Activated CD4-positive, CD25-positive, alpha-beta regulatory T cell treated with anti-CD3 and anti-CD28 coated beads, Interleukin-2, amount 50 U/mL, for 24 hours (primary cell): ENCODE measurements around the gene NETO1.

ENCODE experiments used
- ATAC-seq, 2 donors: fragments of 150-1000 bp; cut with Tn5 transposase; one replicate each; pipeline ENCODE4 v1.10.0; 2021; ENCODE audit warnings: mild to moderate bottlenecking in 1 of 2, moderate library complexity in 1 of 2

NETO1 gene

DNA sequence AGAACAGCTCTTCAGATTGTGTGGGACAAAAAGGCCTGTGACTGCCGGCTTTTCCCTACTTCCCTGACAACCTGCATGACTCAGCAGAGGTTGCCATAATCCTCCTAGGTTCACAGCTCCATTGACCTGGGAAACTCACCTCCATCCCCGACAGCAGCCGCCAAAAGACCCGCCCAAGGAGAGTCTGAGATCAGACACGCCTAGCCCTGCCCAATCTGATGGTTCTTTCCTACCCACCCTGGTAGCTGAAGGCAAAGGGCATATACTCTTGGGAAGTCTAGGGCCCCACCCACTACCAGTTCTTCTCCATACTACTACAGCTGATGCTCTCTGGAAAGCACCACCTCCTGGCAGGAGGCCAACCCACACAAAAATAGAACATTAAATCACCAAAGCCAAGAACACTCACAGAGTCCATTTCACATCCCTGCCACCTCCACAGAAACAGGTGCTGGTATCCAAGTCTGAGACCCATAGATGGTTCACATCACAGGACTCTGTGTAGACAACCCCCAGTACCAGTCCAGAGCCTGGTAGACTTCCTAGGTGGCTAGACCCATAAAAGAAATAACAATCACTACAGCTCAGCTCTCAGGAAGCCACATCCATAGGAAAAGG, 140.6 kb downstream of the NETO1 start:
- ATAC-seq, result no peak

DNA sequence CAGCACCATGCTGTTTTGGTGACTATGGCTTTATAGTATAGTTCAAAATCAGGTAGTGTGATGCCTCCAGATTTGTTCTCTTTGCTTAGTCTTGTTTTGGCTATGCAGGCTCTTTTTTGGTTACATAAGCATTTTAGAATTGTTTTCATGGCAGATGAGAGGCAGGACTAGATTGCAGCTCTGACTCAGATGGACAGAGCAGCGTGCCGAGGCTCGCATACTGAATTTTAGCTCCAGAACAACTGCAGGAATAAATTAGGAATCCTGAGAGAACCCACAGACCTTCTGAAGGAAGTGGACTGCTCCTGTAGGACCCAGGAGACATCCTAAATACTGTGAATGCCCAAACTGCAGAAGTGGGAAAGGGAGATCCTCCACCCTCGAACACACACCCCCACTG, 141.6 kb downstream of the NETO1 start:
- ATAC-seq, result no peak

DNA sequence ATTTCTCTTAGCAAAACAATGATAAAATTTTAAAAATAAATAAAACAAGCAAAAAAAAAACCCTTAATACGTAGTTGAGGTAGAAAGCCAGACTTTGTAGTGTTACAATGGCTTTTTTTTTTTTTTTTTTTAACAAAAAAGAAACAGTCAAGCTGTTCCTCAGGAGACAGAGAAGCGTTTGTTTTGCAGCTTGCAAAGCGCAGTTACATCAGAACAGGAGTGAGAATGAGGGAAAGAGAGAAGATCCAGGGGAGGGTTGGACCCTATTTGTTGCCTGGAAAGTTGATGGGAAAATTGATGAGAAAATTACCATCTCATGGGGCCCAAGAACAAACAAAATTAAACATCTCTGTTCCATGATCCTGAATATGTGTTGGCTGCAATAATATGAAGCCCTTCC, 146.5 kb downstream of the NETO1 start:
- no peak for ATAC-seq

DNA sequence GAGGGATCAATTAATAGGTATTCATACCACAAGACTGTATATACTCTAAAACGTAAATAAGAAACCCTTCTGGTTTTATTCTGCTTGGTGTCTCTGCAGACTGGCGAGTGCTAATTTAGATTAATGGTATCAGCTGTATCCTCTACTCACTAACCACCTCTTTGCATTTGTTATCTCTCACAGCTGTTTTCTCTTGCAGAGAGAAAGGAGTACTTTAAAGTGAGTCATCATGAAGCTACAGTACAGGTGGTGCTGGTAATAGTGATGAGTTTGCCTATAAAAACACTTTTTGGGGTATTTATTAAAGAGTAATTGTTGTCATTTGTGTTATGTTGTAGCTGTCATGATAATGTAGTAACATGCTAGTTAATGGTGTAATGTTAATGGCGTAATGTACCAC, 147.7 kb downstream of the NETO1 start:
- ATAC-seq, result no peak

DNA sequence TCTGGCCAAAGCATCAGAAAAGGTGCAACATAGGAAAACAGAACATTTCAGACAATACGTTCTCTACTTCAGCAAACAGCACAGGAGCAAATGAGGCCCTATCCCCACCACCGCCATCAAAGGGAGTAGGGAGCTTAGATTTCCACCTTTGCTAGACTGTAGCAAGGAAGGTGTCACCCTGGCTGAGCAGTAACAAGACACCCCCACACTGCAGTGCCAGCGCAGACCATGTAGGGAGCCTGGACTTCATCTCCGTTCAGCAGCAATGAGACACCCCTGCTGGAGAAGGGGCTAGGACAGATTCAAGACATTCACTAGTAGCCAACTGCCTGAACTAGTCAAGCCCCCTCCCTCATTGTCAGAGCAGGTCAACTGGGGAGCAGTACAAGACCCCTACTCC, 163.6 kb downstream of the NETO1 start:
- ATAC-seq, result no peak

DNA sequence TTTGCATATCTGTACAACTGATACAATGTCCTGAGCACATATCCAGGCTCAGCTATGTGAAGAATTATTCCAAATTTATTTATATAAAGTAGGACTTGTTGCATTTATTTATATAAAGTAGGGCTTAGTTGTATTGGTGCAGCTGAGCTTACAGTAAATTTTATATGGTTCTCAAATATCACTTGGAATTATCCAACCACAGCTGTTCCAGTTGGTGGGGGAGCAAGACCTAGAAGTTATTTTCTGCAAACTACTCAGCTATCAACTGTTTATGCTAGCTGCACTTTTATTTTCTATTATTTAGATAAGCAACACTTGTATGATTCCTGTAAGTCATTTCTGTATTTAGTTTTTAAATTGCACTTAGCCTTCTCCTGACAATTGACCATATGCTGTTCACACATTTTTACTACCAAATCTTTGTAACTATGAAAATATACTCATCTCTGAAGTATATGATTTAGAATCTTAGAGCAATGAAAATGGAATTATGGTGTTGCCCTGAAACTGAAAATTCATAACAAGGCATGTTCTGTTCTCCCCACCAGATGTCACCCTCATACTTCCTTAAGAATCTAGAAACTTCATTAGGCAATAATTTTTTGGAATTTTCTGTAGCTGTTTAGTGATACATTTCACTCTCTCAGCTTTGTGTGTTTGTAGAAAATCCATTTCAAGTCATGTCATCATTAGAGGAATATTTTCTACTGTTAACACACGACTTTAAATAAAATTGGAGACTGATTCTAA, 166.7 kb downstream of the NETO1 start:
- no peak for ATAC-seq

DNA sequence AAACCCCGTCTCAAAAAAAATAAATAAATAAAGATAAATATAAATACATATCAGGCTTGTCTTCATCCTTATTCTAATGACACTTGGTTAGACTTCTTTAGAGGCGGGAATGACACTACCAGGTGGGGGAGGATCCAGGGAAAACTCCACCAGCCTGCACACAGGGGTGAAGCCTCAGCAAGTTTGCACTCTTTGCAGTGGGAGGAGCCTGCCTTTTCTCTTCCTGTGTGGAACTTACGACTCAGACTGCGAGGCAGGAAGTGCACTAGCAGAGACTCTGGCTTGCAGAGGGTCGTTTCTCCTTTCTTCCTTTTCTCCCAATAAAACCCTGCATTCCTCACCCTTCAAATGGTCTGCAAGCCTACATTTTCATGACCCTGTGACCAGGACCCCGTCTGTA, 170.1 kb downstream of the NETO1 start:
- ATAC-seq, result no peak

DNA sequence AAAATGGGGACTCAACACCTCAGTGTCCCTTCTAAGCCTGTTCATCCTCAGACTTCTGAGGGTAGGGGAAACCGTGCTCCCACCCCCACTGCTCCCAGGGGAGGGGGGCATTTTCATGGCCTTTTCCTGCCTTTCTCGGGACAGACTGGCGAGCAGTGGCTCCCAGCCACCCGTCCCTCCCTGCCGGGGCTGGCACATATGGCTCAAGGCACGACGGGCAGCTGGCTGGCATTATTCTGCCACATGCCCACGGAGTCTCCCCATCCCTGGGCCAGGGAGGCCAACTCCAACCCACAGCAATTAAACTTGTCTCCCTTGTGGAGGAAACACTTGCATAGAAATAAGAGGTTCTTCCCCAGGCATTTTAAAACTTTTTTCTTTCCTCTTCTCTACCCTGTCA, 175.2 kb downstream of the NETO1 start:
- no peak for ATAC-seq
